WTC11 (cell line): Measurements from ENCODE around the gene PDZD2. TPM values are rescaled to one million over a fixed set of nuclear protein-coding genes. Genes with fewer than 3 reads are reported as not detected.

Source experiments
- ATAC-seq: fragments of 200-7000 bp; cut with Tn5 transposase; 2 replicates; pipeline ENCODE4 v1.10.0; 2021; ENCODE audit warnings: mild to moderate bottlenecking, moderate library complexity
- CTCF ChIA-PET: fragments of 300-600 bp; sonication (Branson Sonifier 250); formaldehyde crosslinking; loops from one replicate; lab custom pipeline; 2021; ENCODE audit warnings: antibody characterized with exemption; lab: Charles Lee
- POLR2A ChIA-PET: fragments of 350-600 bp; sonication (Branson Sonifier 250); formaldehyde crosslinking; loops from one replicate; lab custom pipeline; 2021; ENCODE audit warnings: antibody characterized with exemption; lab: Charles Lee
- DNase-seq: peaks from one replicate; pipeline ENCODE4 v3.0.0; 2021; ENCODE audit warnings: low spot score
- H3K27ac Mint-ChIP-seq: 2 replicates; pipeline ENCODE4 v1.8.0; 2021; ENCODE audit warnings: mixed read lengths
- H3K27me3 Mint-ChIP-seq: 2 replicates; pipeline ENCODE4 v1.8.0; 2021; ENCODE audit warnings: low read depth, mild to moderate bottlenecking, moderate library complexity, mixed read lengths
- H3K36me3 Mint-ChIP-seq: 2 replicates; pipeline ENCODE4 v1.8.0; 2021; ENCODE audit warnings: mixed read lengths
- H3K4me1 Mint-ChIP-seq: 2 replicates; pipeline ENCODE4 v1.8.0; 2022; ENCODE audit warnings: mixed read lengths
- H3K4me3 Mint-ChIP-seq: 2 replicates; pipeline ENCODE4 v1.8.0; 2021; ENCODE audit warnings: mild to moderate bottlenecking, moderate library complexity, mixed read lengths
- H3K9me3 Mint-ChIP-seq: 2 replicates; pipeline ENCODE4 v1.8.0; 2021; ENCODE audit warnings: mixed read lengths
- AR ChIP-seq: fragments of 250-450 bp; sonication (Bioruptor Pico); IDR thresholded peaks from 2 replicates; pipeline ENCODE4 v1.9.0; 2021; ENCODE audit warnings: mild to moderate bottlenecking
- ATF3 ChIP-seq: sonication (generic); formaldehyde crosslinking; conservative IDR thresholded peaks from 2 replicates; pipeline ENCODE4 v1.8.1; 2022; ENCODE audit warnings: mild to moderate bottlenecking, missing genetic modification reagents
- CBFB ChIP-seq: sonication (generic); formaldehyde crosslinking; IDR thresholded peaks from 2 replicates; pipeline ENCODE4 v1.8.1; 2022; ENCODE audit warnings: mild to moderate bottlenecking, low read depth, missing genetic modification reagents
- CREB1 ChIP-seq: sonication (generic); formaldehyde crosslinking; IDR thresholded peaks from 2 replicates; pipeline ENCODE4 v1.8.0; 2023; ENCODE audit warnings: mild to moderate bottlenecking, missing genetic modification reagents
- EMX1 ChIP-seq: fragments of 250-450 bp; sonication (Bioruptor Pico); IDR thresholded peaks from 2 replicates; pipeline ENCODE4 v1.8.0; 2021; ENCODE audit warnings: mild to moderate bottlenecking
- ETV6 ChIP-seq: sonication (generic); formaldehyde crosslinking; IDR thresholded peaks from 2 replicates; pipeline ENCODE4 v1.8.1; 2022; ENCODE audit warnings: mild to moderate bottlenecking, missing genetic modification reagents
- FOXK1 ChIP-seq: sonication (generic); formaldehyde crosslinking; IDR thresholded peaks from 2 replicates; pipeline ENCODE4 v1.8.0; 2022; ENCODE audit warnings: mild to moderate bottlenecking, moderate library complexity, missing genetic modification reagents
- GABPB1 ChIP-seq: sonication (generic); formaldehyde crosslinking; IDR thresholded peaks from 2 replicates; pipeline ENCODE4 v1.8.1; 2023; ENCODE audit warnings: mild to moderate bottlenecking, missing genetic modification reagents
- GRHL2 ChIP-seq: fragments of 250-450 bp; sonication (Bioruptor Pico); IDR thresholded peaks from 2 replicates; pipeline ENCODE4 v1.8.0; 2022; ENCODE audit warnings: mild to moderate bottlenecking, moderate library complexity; ENCODE audit not compliant: insufficient replicate concordance, severe bottlenecking
- HMGXB4 ChIP-seq: sonication (generic); formaldehyde crosslinking; IDR thresholded peaks from 2 replicates; pipeline ENCODE4 v1.8.1; 2023; ENCODE audit warnings: mild to moderate bottlenecking, moderate library complexity, missing genetic modification reagents
- IRF2 ChIP-seq: sonication (generic); formaldehyde crosslinking; IDR thresholded peaks from 2 replicates; pipeline ENCODE4 v1.8.0; 2022; ENCODE audit warnings: low read depth, missing genetic modification reagents, borderline replicate concordance
- SMAD4 ChIP-seq: sonication (generic); formaldehyde crosslinking; IDR thresholded peaks from 2 replicates; pipeline ENCODE4 v1.8.0; 2022; ENCODE audit warnings: mild to moderate bottlenecking, missing genetic modification reagents
- STAT6 ChIP-seq: sonication (generic); formaldehyde crosslinking; conservative IDR thresholded peaks from 2 replicates; pipeline ENCODE4 v1.8.1; 2023; ENCODE audit warnings: mild to moderate bottlenecking, low read depth, missing genetic modification reagents, moderate library complexity
- ZNF232 ChIP-seq: sonication (generic); formaldehyde crosslinking; IDR thresholded peaks from 2 replicates; pipeline ENCODE4 v1.8.0; 2022; ENCODE audit warnings: mild to moderate bottlenecking, missing genetic modification reagents
- ZNF396 ChIP-seq: fragments of 250-450 bp; sonication (Bioruptor Pico); IDR thresholded peaks from 2 replicates; pipeline ENCODE4 v1.8.0; 2021; ENCODE audit warnings: mild to moderate bottlenecking, moderate library complexity, borderline replicate concordance
- ZNF512 ChIP-seq: sonication (generic); formaldehyde crosslinking; IDR thresholded peaks from 2 replicates; pipeline ENCODE4 v1.8.1; 2022; ENCODE audit warnings: missing genetic modification reagents, borderline replicate concordance
- total RNA-seq: library from RNA; stranded (reverse); gene quantifications from 3 replicates; pipeline ENCODE4 v1.2.3, GENCODE V29; 2021

The PDZD2 gene
- total RNA-seq, 1 experiment from 2014 or later, result 11.4 TPM

- TF ChIP-seq ETV6 (CRISPR knock-in tag) (no peak), ZNF232 (CRISPR knock-in tag) (no peak), ZNF396 (CRISPR knock-in tag) (no peak), EMX1 (CRISPR knock-in tag) (no peak), AR (CRISPR knock-in tag) (no peak)
- Mint-ChIP-seq H3K9me3 (peaks cover 3% of the 10 kb centered on the region; the same call in 1 of the 2 replicates), H3K27me3 (peaks cover 48% of the 10 kb centered on the region), H3K36me3 (no peaks in the 10 kb centered on the region), H3K4me1 (peaks cover 23% of the 10 kb centered on the region), H3K4me3 (no peak overlapping the region), H3K27ac (no peak overlapping the region)
- no peak for ATAC-seq
- CTCF ChIA-PET, result no interaction called here
- POLR2A ChIA-PET, result no interaction called here
- no peak for DNase-seq
Observed at GRCh38 chr5:31758803-31759425, 120.0 kb downstream of the PDZD2 start.

- no peak for TF ChIP-seq GRHL2 (CRISPR knock-in tag)
- ChIA-PET POLR2A (no interaction called here), CTCF (interaction anchor here (0.9 kb wide), 1 partner anchor 25 kb away, joined by 3 read pairs; no protein-coding TSS in a partner anchor)
- no peak for DNase-seq
- no peak for ATAC-seq
- peaks cover 37% of the 10 kb centered on the region for H3K27me3 Mint-ChIP-seq
- no peaks in the 10 kb centered on the region for H3K36me3 Mint-ChIP-seq
- H3K4me1 Mint-ChIP-seq, result peaks cover 13% of the 10 kb centered on the region
- no peak overlapping the region for H3K4me3 Mint-ChIP-seq
- H3K9me3 Mint-ChIP-seq, result peaks cover 3% of the 10 kb centered on the region; the same call in 1 of the 2 replicates
- no peak overlapping the region for H3K27ac Mint-ChIP-seq
Observed at GRCh38 chr5:31759925-31760324, 121.0 kb downstream of the PDZD2 start.

- peaks cover 6% of the 10 kb centered on the region for H3K4me1 Mint-ChIP-seq
- POLR2A ChIA-PET, result no interaction called here
- no peak for TF ChIP-seq STAT6 (CRISPR knock-in tag)
- no peak for TF ChIP-seq CREB1 (CRISPR knock-in tag)
- no peak for TF ChIP-seq AR (CRISPR knock-in tag)
- TF ChIP-seq GABPB1, result no peak
- TF ChIP-seq IRF2 (CRISPR knock-in tag), result no peak
- TF ChIP-seq FOXK1, result no peak
- TF ChIP-seq HMGXB4, result no peak
- TF ChIP-seq CBFB (CRISPR knock-in tag), result no peak
- no peak for TF ChIP-seq ZNF232 (CRISPR knock-in tag)
- no peak for TF ChIP-seq EMX1 (CRISPR knock-in tag)
- TF ChIP-seq SMAD4 (CRISPR knock-in tag), result no peak
- TF ChIP-seq ATF3 (CRISPR knock-in tag), result no peak
- no peak for TF ChIP-seq ZNF512 (CRISPR knock-in tag)
Observed at GRCh38 chr5:31761877-31762276, 122.9 kb downstream of the PDZD2 start.

More at GRCh38 chr5:31761877-31762276, 122.9 kb downstream of the PDZD2 start:
- Mint-ChIP-seq H3K9me3 (peaks cover 3% of the 10 kb centered on the region; the same call in 1 of the 2 replicates), H3K36me3 (no peaks in the 10 kb centered on the region), H3K27ac (no peak overlapping the region), H3K4me3 (no peak overlapping the region), H3K27me3 (peaks cover 20% of the 10 kb centered on the region)
- CTCF ChIA-PET, result no interaction called here
- no peak for DNase-seq
- no peak for ATAC-seq
